ENCODE measurements around the gene KSR2. TPM values are rescaled to one million over a fixed set of nuclear protein-coding genes. Genes with fewer than 3 reads are reported as not detected.

Gene KSR2
- total RNA-seq, 1 donor = under 0.01 TPM

DNA sequence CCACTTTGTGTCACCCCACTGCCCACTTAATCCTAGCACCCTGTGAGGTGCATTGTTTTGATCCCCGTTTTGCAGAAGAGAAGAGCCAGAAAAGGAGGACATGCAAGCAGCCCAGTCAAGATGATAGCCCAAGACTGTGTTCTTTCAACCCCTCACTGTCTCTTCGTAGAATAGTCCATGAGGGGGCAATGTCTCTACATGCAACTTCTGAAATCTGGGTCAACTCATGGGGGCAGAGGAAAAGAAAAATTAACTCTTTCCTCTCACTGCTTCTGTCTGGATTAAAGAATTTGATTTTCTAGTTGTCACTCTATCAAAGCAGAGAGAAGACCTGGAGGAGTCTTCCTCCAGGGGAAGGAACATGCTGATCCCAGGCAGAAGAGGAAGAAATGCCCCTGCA, 377.8 kb downstream of the KSR2 start:
- TF ChIP-seq, protein P1, sequence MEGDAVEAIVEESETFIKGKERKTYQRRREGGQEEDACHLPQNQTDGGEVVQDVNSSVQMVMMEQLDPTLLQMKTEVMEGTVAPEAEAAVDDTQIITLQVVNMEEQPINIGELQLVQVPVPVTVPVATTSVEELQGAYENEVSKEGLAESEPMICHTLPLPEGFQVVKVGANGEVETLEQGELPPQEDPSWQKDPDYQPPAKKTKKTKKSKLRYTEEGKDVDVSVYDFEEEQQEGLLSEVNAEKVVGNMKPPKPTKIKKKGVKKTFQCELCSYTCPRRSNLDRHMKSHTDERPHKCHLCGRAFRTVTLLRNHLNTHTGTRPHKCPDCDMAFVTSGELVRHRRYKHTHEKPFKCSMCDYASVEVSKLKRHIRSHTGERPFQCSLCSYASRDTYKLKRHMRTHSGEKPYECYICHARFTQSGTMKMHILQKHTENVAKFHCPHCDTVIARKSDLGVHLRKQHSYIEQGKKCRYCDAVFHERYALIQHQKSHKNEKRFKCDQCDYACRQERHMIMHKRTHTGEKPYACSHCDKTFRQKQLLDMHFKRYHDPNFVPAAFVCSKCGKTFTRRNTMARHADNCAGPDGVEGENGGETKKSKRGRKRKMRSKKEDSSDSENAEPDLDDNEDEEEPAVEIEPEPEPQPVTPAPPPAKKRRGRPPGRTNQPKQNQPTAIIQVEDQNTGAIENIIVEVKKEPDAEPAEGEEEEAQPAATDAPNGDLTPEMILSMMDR (IDR thresholded peaks at IDR 0.05; ENCODE audit: extremely low read depth, low read depth, low read length) = peak; percentile 33
- Histone ChIP-seq H3K79me2 (ENCODE audit: insufficient read depth, low read length) (no peaks in the 10 kb centered on the region), H3K27ac (ENCODE audit: low read depth, low read length) (no peak overlapping the region), H3K4me2 (ENCODE audit: insufficient read depth, low read length) (no peak overlapping the region), H3K27me3 (ENCODE audit: insufficient read depth, low read length) (no peaks in the 10 kb centered on the region), H3K4me1 (ENCODE audit: insufficient read depth, low read length) (no peaks in the 10 kb centered on the region), H3K4me3 (ENCODE audit: insufficient read depth, low read length) (no peak overlapping the region), H4K20me1 (ENCODE audit: insufficient read depth, low read length) (no peaks in the 10 kb centered on the region), H2AFZ (ENCODE audit: low read length) (no peak overlapping the region), H3K36me3 (ENCODE audit: insufficient read depth, low read length) (no peaks in the 10 kb centered on the region), H3K9me3 (ENCODE audit: low read depth, low read length) (no peaks in the 10 kb centered on the region)
- no peak for DNase-seq (ENCODE audit: insufficient read length, low spot score, missing footprints)

DNA sequence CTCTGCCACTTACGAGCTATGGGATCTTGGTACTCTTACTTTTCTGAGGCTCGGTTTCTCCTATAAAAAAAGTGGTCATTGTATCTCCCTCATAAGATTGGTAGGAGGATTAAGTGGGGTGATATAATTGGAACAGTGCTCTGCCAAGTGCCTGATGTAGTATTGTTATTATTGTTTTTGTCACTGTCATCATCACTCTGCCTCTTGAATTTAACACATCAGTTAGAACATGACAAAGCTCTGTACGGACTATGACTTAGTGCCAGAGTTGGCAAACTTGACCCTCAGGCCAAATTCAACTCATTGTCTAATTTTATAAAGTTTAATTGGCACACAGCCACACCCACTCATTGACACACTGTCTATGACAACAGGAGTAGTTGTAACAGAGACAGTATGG, 378.4 kb downstream of the KSR2 start:
- Histone ChIP-seq H3K4me3 (ENCODE audit: insufficient read depth, low read length) (no peak overlapping the region), H3K27ac (ENCODE audit: low read depth, low read length) (no peak overlapping the region), H3K4me2 (ENCODE audit: insufficient read depth, low read length) (no peak overlapping the region), H3K79me2 (ENCODE audit: insufficient read depth, low read length) (no peaks in the 10 kb centered on the region), H3K36me3 (ENCODE audit: insufficient read depth, low read length) (no peaks in the 10 kb centered on the region), H4K20me1 (ENCODE audit: insufficient read depth, low read length) (no peaks in the 10 kb centered on the region), H3K27me3 (ENCODE audit: insufficient read depth, low read length) (no peaks in the 10 kb centered on the region), H3K9me3 (ENCODE audit: low read depth, low read length) (no peaks in the 10 kb centered on the region), H3K4me1 (ENCODE audit: insufficient read depth, low read length) (no peaks in the 10 kb centered on the region), H2AFZ (ENCODE audit: low read length) (no peak overlapping the region)
- DNase-seq (ENCODE audit: insufficient read length, low spot score, missing footprints) = no peak
- TF ChIP-seq, protein P1 (IDR thresholded peaks at IDR 0.05; ENCODE audit: extremely low read depth, low read depth, low read length) = no peak

- H3K9me3 ChIP-seq (ENCODE audit: low read depth, low read length) = no peaks in the 10 kb centered on the region
- H3K4me3 ChIP-seq (ENCODE audit: insufficient read depth, low read length) = no peak overlapping the region
- no peaks in the 10 kb centered on the region for H3K36me3 ChIP-seq (ENCODE audit: insufficient read depth, low read length)
- no peaks in the 10 kb centered on the region for H3K4me1 ChIP-seq (ENCODE audit: insufficient read depth, low read length)
- H3K79me2 ChIP-seq (ENCODE audit: insufficient read depth, low read length) = no peaks in the 10 kb centered on the region
- no peaks in the 10 kb centered on the region for H4K20me1 ChIP-seq (ENCODE audit: insufficient read depth, low read length)
- no peak overlapping the region for H3K27ac ChIP-seq (ENCODE audit: low read depth, low read length)
- H3K27me3 ChIP-seq (ENCODE audit: insufficient read depth, low read length) = no peaks in the 10 kb centered on the region
- TF ChIP-seq, protein P1 (IDR thresholded peaks at IDR 0.05; ENCODE audit: extremely low read depth, low read depth, low read length) = no peak
- no peak overlapping the region for H2AFZ ChIP-seq (ENCODE audit: low read length)
- no peak for DNase-seq (ENCODE audit: insufficient read length, low spot score, missing footprints)
- H3K4me2 ChIP-seq (ENCODE audit: insufficient read depth, low read length) = no peak overlapping the region
These were observed 379.8 kb downstream of the KSR2 start for GRCh38 chr12:117589021-117589420.

DNA sequence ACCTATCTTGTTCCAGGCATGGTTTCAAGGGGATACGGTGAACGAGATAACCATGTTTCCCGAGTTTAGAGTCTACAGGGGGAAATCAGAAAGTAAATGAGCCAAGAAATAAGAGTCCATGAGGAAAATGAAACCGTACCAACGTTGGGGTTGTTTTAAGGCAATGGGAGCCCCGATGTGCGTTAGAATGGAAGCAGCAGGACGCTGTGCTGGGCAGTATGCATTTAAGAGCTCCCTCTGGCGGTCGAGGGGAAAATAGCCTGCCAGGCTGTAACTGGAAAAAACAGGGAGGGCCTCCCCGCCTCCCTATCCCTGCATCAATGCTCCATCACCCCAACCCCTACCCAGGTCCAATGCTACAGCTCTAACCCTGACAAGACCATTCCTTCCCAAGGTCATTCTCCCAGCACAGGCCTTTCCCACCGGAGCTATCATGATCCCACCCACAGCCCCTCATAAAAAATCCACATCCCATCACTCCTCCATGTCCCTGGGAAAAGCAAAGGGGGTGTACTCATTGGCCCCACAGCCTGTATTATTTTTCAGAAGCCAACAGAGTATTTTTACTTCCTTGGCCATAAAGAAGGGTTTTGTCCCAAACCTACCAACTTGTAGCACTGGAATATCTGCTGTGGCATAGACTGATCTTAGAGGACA, 381.0 kb downstream of the KSR2 start:
- Histone ChIP-seq H3K27ac (ENCODE audit: low read depth, low read length) (no peak overlapping the region), H3K4me2 (ENCODE audit: insufficient read depth, low read length) (peak overlapping the region; percentile 36)
- TF ChIP-seq, protein P1 (IDR thresholded peaks at IDR 0.05; ENCODE audit: extremely low read depth, low read depth, low read length) = peak; percentile 86

More for the DNA sequence above, 381.0 kb downstream of the KSR2 start:
- no peaks in the 10 kb centered on the region for H3K79me2 ChIP-seq (ENCODE audit: insufficient read depth, low read length)
- H3K36me3 ChIP-seq (ENCODE audit: insufficient read depth, low read length) = no peaks in the 10 kb centered on the region
- peak; percentile 92 for DNase-seq (ENCODE audit: insufficient read length, low spot score, missing footprints)
- no peaks in the 10 kb centered on the region for H3K9me3 ChIP-seq (ENCODE audit: low read depth, low read length)
- no peaks in the 10 kb centered on the region for H3K27me3 ChIP-seq (ENCODE audit: insufficient read depth, low read length)
- no peak overlapping the region for H3K4me3 ChIP-seq (ENCODE audit: insufficient read depth, low read length)
- H3K4me1 ChIP-seq (ENCODE audit: insufficient read depth, low read length) = no peaks in the 10 kb centered on the region
- no peaks in the 10 kb centered on the region for H4K20me1 ChIP-seq (ENCODE audit: insufficient read depth, low read length)
- no peak overlapping the region for H2AFZ ChIP-seq (ENCODE audit: low read length)

All from osteoblast (primary cell).